Measurements from ENCODE around the gene METAP2.

The METAP2 gene

DNA sequence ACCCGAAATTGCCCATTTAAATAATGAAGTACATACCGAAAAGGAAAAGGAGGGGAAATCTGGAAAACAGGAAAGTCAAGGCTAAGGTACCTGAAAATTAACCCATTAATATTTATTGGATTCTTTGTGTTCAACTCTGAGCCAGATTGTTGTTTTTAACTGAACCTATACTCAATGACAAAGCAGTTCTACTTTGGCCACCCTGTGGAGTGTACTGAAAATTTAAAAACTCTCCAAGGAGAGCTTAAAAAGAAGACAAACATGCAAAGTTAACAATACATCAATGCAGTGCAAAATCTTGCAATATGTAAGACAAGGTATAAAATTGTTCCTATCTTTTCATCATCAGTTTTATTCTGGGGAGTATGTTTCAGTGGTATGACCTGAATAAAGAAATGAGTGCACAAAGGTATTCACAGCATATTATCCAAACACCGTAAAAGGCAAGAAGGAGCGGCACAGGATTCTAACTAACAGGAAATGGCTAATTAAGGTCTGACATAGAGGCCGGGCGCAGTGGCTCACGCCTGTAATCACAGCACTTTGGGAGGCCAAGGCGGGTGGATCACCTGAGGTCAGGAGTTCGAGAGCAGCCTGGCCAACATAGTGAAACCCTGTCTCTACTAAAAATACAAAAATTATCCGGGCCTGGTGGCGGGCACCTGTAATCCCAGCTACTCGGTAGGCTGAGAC, 75.6 kb downstream of the METAP2 start:
- no peak for DNase-seq (ENCODE audit: low read depth in 2 of 2)

- DNase-seq (ENCODE audit: low read depth in 2 of 2), result no peak
Observed at GRCh38 chr12:95551305-95551704, 77.4 kb downstream of the METAP2 start, which contains the start of gene USP44. Gene USP44, minus strand, starts transcription at chr12:95551476. Its CDS starts 17,220 bp downstream, at chr12:95534256.

DNA sequence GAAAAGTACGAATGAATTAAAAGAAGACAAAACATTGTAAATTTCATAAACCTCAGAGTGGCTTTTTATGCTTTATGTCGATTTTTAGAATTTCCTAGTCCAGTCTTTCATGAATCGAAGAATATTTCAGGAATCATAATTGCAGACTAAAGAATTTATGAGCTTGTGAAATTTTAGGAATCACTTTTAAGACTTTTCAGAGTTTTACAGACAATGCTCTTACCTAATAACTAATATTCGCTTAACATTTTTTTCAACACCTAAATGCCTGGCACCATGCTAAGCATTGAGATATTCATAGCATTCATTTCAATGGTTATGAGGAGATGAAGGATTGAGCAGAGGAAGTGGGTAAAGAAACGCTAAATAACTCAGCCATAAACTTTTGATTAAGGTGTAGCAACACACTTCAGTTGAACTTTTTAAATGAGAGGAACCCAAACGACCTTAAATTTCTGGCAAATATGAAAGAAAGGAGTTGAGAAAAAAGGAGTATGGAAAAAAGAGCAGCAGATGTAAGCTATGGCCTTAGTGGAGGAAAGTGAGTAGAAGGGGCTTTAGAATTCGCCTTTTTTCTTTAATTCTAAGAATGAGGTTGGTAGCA, 78.1 kb downstream of the METAP2 start:
- DNase-seq (ENCODE audit: low read depth in 2 of 2), result no peak

GRCh38 chr12:95553197-95553943, 79.4 kb downstream of the METAP2 start:
- DNase-seq (ENCODE audit: low read depth in 2 of 2), result no peak

DNA sequence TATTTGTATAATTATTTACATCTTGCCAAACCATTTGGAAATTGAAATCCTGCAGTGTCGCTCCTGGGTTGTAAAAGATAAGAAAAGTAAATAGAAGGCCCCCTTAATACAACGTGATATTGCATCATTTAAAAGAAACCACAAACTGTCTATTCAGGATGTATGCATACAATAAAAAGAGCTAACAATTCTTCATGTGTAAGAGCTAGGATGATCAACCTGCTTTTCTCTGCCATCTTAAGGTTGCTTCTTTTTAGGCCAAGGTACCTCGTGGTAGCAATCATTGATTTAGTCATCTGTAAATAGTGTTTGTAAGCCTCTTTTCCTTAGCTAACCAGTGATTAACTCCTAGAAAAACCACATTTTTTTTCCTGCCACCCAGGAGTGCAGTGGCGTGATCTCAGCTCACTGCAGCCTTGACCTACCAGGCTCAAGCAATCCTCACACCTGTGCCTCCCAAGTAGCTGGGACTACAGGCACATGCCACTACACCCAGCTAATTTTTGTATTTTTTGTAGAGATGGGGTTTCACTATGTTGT, 80.7 kb downstream of the METAP2 start:
- no peak for DNase-seq (ENCODE audit: low read depth in 2 of 2)

DNA sequence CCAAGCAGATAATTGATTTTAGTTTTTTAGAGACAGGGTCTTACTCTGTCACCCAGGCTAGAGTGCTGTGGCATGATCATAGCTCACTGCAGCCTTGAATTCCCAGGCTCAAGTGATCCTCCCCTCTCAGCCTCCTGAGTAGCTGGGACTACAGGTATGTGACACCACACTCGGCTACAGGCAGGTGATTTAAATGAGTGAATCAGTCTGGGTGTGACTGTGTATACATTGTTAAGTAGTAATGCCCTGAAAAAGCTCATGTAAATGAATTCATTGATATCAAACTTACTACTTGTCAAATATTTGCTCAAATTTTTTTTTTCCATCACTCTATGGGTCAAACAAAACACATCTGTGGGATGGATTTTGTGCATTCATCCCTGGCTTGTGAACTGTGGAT, 83.7 kb downstream of the METAP2 start:
- DNase-seq (ENCODE audit: low read depth in 2 of 2), result no peak
